Measurements from ENCODE around the gene CHODL. TPM values are rescaled to one million over a fixed set of nuclear protein-coding genes. Genes with fewer than 3 reads are reported as not detected.

The CHODL gene
- total and polyA plus RNA-seq, 2 donors (not counting 3 experiments of a cell fraction or from before 2014, with no cell fraction given) = not detected

GRCh38 chr21:18273400-18273799, 28.8 kb downstream of the CHODL start:
- H3K36me3 ChIP-seq (ENCODE audit: control insufficient read depth in 2 of 2, extremely low read depth in 1 of 2, insufficient read depth in 2 of 2, low read length in 2 of 2) = no peaks in the 10 kb centered on the region
- no peak for TF ChIP-seq MYC (IDR thresholded peaks at IDR 0.05; ENCODE audit: low read depth, low read length)
- TF ChIP-seq FOS (IDR thresholded peaks at IDR 0.05; ENCODE audit: borderline replicate concordance, insufficient read depth, low read length) = no peak
- no peak for TF ChIP-seq GATA2 (IDR thresholded peaks at IDR 0.05; ENCODE audit: insufficient read depth, insufficient read length, low read depth, low read length)
- no peak overlapping the region for H3K9ac ChIP-seq (replicated peaks; ENCODE audit: extremely low read depth, insufficient read depth, low read length)
- H3K79me2 ChIP-seq (ENCODE audit: control insufficient read depth, insufficient read depth, low read length) = no peaks in the 10 kb centered on the region
- BruUV-seq (replicated peaks) = no TSS peak
- H3K4me1 ChIP-seq (ENCODE audit: control insufficient read depth, extremely low read depth, insufficient read depth, low read length) = no peaks in the 10 kb centered on the region
- no peak for FAIRE-seq
- H3K4me2 ChIP-seq (ENCODE audit: insufficient read depth, low read length) = no peak overlapping the region
- intact Hi-C loops (cut with micrococcal nuclease) (no loop called here), dilution Hi-C loops (cut with MboI; ENCODE audit: extremely low pct_ligation_motif_present, low sequenced_read_pairs) (no loop called here)
- H3K27me3 ChIP-seq (ENCODE audit: control insufficient read depth in 2 of 2, insufficient read depth in 2 of 2, low read length in 2 of 2) = no peaks in the 10 kb centered on the region
- no peak overlapping the region for H2AFZ ChIP-seq (ENCODE audit: low read depth, low read length)
- H3K27ac ChIP-seq (ENCODE audit: insufficient read depth, low read depth, low read length) = no peak overlapping the region
- DNase-seq (ENCODE audit: low read depth, low spot score) = no peak
- no peaks in the 10 kb centered on the region for H3K9me1 ChIP-seq (replicated peaks; ENCODE audit: control insufficient read depth, extremely low read depth, insufficient read depth, low read length)
- no peak overlapping the region for H3K4me3 ChIP-seq (replicated peaks in 1 of 3; ENCODE audit: insufficient read depth in 1 of 3, low read depth in 1 of 3, low read length in 3 of 3)
- no peaks in the 10 kb centered on the region for H3K9me3 ChIP-seq (replicated peaks; ENCODE audit: control insufficient read depth, insufficient read depth, low read length)
- POLR2A ChIA-PET = no interaction called here
- H4K20me1 ChIP-seq (replicated peaks; ENCODE audit: control insufficient read depth, extremely low read depth, insufficient read depth, low read length) = no peaks in the 10 kb centered on the region
- CTCF ChIA-PET = interaction anchor here (1.8 kb wide), 1 partner anchor 232 kb away, joined by 7 read pairs; no protein-coding TSS in a partner anchor

GRCh38 chr21:18274370-18274769, 29.7 kb downstream of the CHODL start:
- H4K20me1 ChIP-seq (replicated peaks; ENCODE audit: control insufficient read depth, extremely low read depth, insufficient read depth, low read length) = no peaks in the 10 kb centered on the region
- no peak overlapping the region for H3K4me3 ChIP-seq (replicated peaks in 1 of 3; ENCODE audit: insufficient read depth in 1 of 3, low read depth in 1 of 3, low read length in 3 of 3)
- no peaks in the 10 kb centered on the region for H3K9me3 ChIP-seq (replicated peaks; ENCODE audit: control insufficient read depth, insufficient read depth, low read length)
- no peaks in the 10 kb centered on the region for H3K4me1 ChIP-seq (ENCODE audit: control insufficient read depth, extremely low read depth, insufficient read depth, low read length)
- no TSS peak for BruUV-seq (replicated peaks)
- no peak overlapping the region for H3K27ac ChIP-seq (ENCODE audit: insufficient read depth, low read depth, low read length)
- no peak overlapping the region for H3K4me2 ChIP-seq (ENCODE audit: insufficient read depth, low read length)
- no peak overlapping the region for H3K9ac ChIP-seq (replicated peaks; ENCODE audit: extremely low read depth, insufficient read depth, low read length)
- H3K79me2 ChIP-seq (ENCODE audit: control insufficient read depth, insufficient read depth, low read length) = no peaks in the 10 kb centered on the region
- DNase-seq (ENCODE audit: low read depth, low spot score) = no peak
- H3K36me3 ChIP-seq (ENCODE audit: control insufficient read depth in 2 of 2, extremely low read depth in 1 of 2, insufficient read depth in 2 of 2, low read length in 2 of 2) = no peaks in the 10 kb centered on the region
- TF ChIP-seq, protein P1, sequence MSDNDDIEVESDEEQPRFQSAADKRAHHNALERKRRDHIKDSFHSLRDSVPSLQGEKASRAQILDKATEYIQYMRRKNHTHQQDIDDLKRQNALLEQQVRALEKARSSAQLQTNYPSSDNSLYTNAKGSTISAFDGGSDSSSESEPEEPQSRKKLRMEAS (IDR thresholded peaks at IDR 0.05; ENCODE audit: insufficient read depth, insufficient read length) = no peak
- TF ChIP-seq GATA2 (IDR thresholded peaks at IDR 0.05; ENCODE audit: insufficient read depth, insufficient read length, low read depth, low read length) (no peak), POLR2A (IDR thresholded peaks at IDR 0.05; ENCODE audit: low read depth, low read length) (no peak), JUN (IDR thresholded peaks at IDR 0.05; ENCODE audit: borderline replicate concordance, insufficient read depth, insufficient read length, low read depth) (no peak), MYC (IDR thresholded peaks at IDR 0.05; ENCODE audit: low read depth, low read length) (no peak), EZH2 (IDR thresholded peaks at IDR 0.05; ENCODE audit: borderline replicate concordance, low read depth, low read length, severe bottlenecking) (no peak), POLR2AphosphoS5 (IDR thresholded peaks at IDR 0.05; ENCODE audit: insufficient read depth, low read depth, low read length) (no peak), CTCF (IDR thresholded peaks at IDR 0.05; ENCODE audit: extremely low read depth in 1 of 2, insufficient read depth in 1 of 2, low read depth in 1 of 2, low read length in 2 of 2) (no peak), FOS (IDR thresholded peaks at IDR 0.05; ENCODE audit: borderline replicate concordance, insufficient read depth, low read length) (no peak)
- CTCF ChIA-PET = interaction anchor here (1.8 kb wide), 1 partner anchor 233 kb away, joined by 7 read pairs; no protein-coding TSS in a partner anchor
- intact Hi-C loops (cut with micrococcal nuclease) = no loop called here
- POLR2A ChIA-PET = no interaction called here
- dilution Hi-C loops (cut with MboI; ENCODE audit: extremely low pct_ligation_motif_present, low sequenced_read_pairs) = no loop called here
- H3K27me3 ChIP-seq (ENCODE audit: control insufficient read depth in 2 of 2, insufficient read depth in 2 of 2, low read length in 2 of 2) = no peaks in the 10 kb centered on the region
- no peak for FAIRE-seq
- H3K9me1 ChIP-seq (replicated peaks; ENCODE audit: control insufficient read depth, extremely low read depth, insufficient read depth, low read length) = no peaks in the 10 kb centered on the region
- no peak overlapping the region for H2AFZ ChIP-seq (ENCODE audit: low read depth, low read length)
